DMS114 treated with DMSO at 0.1 percent for 48 hours (cell line): ENCODE data around the gene NPHP4.

Source experiments
- DNase-seq: peaks from one replicate; lab custom pipeline; 2025; ENCODE audit not compliant: unreplicated experiment; lab: John Stamatoyannopoulos, UW

The NPHP4 gene

DNA sequence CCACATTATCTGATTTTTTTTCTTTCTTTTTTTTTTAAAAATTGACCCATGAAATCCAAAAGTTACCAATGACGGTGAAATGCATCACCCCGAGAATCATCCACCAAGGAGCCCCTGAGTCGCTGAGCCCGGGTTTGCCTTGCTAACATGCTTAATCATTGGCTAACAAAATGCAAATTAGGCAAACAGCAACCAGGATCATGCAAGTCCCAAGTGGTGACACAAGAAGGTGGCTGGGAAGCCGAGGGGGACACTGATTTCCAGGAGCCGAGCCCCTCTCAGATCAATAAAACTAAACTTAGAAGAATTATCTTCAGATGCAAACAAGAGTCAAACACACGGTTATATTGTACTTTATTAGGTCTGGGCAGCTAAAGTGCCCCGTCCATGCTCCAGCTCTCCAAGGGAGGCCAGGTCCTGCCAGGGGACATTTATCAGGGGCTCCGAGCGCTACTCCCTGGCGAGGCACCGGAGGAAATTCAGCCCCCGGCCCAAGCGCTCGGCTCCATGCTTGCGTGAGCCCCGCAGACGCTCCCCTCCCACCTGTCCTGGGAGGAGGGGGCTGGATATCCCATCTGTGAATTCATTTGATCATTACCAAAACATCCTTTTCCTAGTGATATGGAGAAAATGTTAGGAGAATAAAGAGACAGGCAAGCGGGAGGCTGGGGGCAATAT, 154.1 kb downstream of the NPHP4 start:
- no peak for DNase-seq

DNA sequence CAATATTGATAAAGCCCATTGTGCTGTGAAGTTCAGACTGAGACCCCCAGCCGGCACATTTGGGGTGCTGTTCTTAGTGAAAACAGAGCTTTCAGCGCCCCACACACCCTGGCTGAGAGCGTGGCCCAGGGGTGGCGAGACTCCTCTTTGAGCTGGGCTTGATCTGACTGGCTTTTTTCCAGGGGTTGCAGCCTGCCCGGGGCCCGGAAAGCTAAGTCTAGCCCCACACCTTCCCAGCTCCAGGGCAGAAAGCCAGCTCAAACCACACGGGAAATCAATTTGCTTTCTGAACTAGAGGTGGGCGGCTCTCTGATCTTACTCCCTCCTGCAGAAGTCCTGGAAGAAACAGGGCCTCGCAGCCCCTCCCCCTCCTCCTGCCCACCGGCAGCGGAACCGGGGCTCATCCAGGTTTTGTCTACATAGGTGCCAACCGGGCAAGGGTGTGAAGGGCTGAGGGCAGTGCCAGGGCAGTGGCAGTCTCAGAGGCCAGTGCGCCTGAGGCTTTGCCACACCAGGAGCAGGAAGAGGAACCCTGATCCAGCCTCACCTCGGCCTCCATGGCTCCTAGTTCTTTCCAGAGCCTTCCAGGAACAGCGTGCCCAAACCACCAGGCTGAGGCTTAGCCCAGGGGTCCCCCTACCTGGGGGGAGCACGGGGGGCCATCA, 155.3 kb downstream of the NPHP4 start:
- DNase-seq = no peak

DNA sequence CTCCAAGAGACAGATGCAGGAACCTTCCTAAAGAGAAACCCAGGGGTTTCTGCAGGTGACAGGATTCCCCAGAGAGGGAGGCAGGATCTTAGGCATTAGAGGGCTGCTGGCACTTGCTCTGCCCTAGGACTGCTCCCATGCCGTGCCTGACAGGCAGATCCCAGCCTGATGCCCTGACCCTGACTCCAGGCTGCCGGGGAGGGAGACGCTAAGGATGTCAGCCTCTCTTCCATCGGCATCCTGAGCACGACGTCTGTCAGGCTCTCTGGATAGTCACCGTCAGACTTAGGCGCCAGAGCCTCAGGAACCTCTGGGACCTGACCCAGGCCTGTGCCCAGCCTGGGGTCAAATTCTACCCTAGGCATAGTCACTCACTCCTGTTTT, 157.1 kb downstream of the NPHP4 start:
- no peak for DNase-seq

DNA sequence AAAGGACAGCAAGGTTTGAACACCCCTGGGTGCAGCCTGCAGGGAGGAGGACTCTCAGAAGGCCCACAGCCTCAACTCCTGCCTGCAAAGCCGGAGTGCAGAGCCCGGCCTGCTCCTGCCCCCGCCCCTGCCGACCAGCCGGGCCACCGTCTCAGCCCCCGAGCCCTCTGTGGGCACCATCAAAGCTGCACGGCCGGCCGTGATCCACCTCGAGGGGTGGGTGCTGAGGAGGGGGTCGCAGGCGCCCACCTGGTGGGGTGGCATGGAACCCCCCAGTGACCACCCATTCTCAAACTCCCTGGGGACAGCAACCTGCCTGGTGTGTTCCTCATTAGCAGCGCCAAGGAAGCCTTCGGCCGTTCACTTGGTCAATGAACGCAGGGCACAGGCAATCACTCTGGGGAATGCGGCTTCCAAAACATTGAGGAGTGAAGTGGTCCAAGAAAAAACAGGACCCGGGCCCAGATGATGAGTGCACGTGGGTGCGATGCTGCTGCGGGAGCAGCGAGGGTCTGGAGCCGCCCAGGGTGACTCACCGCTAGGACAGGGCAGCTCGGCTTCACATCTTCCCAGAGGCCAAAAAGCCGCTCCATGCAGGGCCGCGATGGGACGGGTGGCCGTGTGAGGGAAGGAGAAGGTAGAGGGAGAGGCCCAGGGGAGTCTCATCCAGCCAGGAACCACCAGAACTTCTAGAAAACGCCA, 157.6 kb downstream of the NPHP4 start:
- DNase-seq = no peak

DNA sequence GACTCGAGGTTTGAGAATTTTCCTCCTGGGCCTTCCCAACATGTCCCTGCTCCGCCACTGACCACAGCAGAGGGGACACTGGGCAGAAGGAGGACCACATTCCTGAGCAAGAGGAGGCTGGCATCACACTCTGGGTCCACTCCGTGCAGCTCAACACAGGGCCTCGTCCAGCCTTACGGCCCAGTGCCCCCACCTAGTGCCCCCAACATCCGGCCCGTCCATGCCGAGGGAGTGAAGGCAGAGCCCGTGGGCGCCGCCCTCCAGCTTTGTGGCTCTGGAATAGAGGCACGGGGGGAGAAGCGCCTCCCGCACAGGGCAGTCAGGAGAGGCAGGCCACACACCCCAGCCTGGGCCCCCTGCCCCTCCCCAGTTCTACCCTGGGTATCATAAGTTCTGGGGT, 158.3 kb downstream of the NPHP4 start:
- no peak for DNase-seq

DNA sequence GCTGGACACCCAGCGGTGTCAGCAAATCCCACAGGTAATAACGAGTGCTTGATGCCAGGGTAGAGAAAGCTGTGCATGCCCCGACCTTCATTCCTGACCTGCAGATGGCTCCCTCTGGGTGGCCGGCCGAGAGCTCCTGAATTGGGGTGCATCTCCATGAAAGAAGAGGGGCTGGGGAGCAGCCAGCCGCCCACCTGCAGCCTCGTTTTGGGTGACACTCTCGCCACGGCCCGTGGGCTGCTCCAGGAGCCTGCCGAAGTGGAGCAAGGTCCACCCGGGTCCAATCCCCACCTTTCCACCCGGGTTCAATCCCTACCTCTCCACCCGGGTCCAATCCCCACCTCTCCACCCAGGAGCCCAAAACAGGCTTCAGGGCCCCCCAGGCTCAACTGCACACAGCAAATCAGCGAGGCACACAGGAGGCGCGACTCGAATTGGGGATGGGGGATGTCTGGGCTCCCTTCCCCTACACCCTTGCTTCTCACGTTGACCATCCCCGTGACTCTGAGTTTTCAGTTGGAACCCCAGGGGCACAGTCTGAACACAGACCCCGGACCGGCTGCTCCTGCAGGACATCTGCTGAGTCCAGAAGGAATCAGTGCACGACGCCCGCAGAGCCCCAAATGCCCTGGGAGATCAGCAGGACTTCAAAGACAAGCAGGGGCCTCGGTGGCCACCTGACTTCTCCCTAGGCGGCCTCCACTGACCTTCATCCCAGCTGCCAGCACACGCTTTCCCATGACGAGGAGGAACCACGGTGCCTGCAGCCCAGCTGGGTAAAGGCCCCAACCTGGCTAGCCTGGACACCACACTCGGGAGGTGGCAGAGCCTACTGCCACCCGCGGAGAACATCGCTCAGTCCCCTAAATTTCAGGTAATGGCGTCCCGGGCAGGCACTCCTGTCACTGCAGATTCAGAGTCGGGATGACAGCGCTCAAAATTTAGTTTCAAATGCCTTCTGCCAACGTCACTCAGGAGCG, 159.0 kb downstream of the NPHP4 start:
- no peak for DNase-seq

DNA sequence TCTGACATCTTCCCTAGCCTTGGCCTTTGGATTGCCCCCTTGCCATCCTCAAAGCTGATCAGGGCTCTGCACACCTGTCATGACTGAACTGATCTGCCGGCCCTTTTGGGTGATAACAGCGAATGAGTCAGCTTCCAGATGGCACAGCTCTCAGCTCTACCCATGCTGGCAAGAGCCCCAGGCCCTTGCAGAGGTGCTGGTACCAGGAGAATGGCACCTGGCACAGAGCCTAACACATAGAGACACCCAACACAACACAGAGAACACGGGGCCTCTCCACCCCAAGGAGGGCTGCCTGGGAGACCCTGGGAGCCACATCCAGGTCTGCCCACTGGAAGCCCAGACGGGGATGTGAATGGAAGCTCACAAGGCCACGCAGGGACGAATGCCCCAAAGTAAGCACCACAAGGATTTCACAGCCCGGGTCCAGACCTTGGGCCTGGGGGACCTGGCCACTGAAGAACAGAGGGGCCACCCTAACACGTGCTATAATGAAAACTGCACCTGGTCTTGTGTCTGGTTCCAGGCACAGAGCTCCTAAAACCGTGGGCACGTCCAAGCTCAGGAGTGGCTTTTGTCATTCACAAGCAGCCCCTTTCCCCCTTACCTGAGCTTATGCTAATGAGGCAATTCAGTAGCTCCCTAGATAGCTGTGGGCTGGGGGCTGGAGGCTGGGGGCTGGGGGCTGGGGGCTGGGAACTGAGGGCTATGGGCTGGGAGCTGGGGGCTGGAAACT, 160.5 kb downstream of the NPHP4 start:
- DNase-seq = no peak

DNA sequence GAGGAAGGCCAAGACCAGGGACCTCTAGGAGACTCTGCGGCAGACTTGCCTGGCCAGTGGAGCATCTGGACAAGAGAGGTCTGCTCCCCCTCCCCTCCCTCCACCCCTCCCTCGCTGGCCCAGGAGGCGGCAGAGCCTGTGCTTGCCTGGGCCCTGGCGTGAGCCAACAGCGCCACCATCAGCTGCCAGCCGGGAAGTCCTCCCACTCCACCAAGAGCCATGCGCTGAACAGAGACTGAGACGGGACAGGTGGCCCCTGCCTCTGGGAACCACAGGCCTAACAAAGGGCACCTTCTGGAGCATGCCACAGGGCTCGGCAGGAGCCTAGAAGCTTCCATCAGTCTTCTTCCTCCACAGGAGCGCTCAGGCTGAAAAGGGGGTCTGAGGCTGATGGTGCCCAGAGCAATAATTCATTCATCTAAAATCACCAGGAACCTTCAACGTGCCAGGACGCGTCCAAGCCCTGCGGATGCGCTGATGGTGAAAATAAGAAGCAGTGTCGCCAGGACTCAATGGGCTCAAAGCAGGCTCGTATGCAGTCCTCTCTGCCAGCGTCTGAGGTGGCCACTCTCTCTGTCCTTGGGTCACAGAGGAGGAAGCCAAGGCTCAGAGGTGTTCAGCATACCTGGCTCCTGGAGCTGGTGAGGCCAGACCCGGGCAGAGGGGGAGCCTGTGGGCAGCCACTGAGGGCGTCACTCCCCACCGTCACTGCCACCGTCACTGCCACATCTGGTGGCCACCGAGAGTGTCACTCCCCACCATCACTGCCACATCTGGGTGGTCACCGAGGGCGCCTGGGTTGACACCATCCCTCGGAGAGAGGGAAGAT, 161.2 kb downstream of the NPHP4 start:
- DNase-seq = no peak

DNA sequence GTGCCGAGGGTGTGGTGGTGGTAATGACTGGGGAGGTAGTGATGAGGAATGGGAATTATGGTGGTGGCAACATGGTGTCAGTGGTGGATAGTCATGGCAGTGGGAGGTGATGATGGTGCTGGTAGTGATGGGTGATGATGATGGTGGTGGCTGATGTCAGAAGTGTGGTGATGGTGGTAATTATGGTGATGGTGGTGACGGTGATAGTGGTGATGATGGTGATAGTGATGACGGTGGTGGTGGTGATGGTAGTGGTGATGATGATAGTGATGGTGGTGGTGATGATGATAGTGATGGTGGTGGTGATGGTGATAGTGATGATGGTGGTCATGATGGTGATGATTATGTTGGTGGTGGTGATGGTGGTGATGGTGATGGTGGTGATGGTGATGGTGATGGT, 162.8 kb downstream of the NPHP4 start:
- no peak for DNase-seq

DNA sequence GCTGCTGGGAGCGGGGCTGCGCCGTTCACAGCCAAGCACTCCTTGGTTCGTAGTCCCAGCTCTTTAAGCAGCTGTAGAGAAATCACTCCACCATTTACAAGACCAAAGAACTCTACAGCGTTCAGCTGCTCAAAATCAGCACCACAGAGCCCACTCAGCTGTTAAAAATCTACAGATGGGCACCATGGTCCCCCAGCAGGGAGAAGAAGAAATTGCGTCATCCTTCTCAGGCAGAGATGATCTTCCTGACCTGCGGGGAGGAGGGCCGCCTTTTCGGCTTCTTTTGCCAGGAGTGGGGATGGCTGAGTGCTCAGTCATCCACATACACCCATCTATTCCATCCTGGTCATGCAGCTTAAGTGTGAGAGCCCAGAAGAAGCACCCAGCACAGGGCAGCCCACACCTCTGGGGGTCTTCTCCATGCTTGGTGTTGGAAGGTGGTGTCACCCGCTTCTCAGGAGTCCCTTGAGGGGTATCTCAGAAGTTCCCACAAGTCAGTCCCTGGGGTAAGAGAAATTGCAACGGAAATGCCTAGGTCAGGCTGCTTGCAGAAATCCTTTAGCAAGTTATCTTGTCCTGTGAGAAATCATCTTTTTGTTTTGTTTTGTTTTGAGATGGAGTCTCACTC, 163.8 kb downstream of the NPHP4 start:
- DNase-seq = no peak

DNA sequence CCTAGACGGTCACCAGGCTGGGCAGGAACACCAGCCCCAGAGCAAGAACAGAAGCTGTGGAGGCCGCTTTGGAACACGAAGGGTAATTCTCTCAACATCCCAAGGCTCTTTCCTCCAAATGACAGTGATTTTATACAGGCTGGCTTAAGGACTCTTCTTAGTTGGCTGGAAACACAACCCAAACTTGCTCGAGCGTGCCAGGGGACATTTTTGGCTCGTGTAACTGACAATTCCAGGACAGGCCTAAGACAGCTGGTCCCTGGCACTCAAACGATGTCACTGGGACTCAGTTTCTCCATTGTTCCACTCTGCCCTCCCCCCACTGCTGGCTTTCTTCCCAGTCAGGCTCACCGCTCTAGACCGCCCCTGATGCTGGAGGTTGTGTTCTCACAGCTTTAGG, 164.7 kb downstream of the NPHP4 start:
- DNase-seq = no peak

DNA sequence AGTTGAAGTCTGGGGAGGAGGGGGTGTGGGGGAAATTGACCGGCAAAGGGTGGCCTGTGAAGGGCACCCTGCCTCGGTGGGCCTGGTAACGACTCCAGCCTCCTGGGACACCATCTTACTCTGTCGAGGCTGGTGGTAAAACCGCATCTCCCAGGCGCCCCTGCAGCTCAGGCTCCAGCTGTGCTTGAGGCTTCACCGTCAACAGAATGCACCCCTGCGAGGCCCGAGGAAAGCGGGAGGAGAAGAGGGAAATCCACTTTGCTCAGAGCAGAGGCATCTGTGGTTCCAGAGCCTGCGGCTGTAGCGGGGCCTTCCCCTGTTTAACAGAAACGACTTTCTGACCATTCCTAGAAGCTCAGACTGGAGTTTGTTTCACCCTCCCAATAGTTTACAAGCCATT, 165.6 kb downstream of the NPHP4 start:
- DNase-seq = no peak

DNA sequence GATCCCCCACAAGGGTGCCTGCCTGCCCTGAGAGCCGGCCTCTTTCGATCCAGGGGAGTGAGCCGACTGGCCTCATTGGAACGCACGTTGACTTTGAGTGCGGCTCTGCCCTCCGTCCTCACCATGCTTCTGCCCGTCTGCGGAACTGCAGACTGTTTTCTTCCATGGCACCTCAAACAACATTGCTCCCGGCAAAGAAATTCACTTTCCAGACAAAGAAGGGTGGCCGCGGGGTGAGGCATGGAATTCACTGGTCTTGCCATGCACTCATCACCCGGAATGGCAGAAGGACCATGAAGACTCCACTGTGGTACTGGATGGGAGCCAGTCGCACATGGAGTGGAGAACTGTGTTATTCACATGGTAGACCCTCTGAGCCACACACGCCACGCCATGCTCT, 169.5 kb downstream of the NPHP4 start:
- no peak for DNase-seq

DNA sequence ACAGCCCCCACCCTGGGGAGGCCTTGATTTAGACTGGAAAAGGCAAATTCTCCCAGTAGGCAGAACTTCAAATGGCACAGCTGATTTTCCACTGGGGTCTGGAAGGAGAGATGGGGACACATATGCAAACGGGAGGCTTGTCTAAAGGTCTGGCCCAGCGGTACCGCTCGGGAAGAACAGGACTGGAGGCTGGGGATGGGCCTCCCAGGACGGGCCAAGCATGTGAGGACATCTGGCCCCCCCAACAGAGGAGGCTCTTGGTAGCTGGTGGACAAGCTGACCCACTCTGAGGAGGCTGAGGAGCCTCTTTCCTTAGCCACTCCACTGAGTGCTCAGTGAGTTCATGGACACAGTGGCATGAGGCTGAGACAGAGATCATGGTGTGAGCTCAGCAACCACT, 170.0 kb downstream of the NPHP4 start:
- DNase-seq = no peak

DNA sequence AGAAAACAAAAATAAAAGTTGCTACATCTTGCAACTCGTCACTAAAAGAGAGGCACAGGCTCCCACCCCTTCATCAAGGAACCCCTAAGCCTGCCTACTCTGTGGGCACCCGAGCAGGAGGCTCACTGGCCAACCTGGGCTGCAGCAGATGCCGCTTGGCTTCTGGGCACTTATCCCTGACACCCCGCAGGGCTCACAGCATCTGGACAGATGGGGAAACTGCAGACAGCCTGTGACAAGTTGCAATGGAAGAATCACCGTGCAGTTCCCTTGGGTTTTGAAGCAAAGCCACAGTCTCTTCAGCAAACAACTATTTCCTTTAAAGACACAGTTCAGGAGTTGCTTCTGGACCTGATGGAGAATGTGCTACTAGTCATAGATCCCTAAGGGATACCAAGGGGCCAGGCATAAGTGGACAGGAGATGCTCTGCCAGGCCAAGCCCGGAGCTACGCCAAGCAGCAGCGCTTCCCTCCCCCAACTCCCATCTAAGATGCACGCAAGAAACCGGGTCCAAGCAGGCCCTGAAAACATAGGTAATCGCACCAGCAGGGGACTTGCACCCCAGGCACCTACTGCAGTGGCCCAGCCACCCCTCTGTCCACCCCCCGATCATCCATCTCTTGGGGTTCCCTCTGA, 170.6 kb downstream of the NPHP4 start:
- no peak for DNase-seq

DNA sequence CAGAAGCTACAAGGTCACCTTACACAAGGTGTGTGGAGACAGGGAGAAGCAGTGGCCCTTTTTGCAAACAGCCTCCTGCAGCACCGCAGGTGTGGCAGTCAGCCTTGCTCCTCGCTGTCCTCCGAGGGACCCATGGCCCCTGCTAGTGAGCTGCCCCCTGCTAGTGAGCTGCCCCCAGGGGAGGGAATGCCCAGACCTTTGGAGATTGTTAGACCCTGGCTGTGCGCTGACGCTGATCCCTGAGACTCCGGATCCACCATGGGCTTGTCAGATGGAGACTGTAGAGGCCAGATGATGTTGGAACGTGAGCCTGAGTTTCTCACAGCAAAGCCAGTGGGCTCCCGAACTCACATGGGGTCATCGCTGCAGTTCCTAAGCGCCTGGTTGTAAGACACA, 172.2 kb downstream of the NPHP4 start:
- no peak for DNase-seq

DNA sequence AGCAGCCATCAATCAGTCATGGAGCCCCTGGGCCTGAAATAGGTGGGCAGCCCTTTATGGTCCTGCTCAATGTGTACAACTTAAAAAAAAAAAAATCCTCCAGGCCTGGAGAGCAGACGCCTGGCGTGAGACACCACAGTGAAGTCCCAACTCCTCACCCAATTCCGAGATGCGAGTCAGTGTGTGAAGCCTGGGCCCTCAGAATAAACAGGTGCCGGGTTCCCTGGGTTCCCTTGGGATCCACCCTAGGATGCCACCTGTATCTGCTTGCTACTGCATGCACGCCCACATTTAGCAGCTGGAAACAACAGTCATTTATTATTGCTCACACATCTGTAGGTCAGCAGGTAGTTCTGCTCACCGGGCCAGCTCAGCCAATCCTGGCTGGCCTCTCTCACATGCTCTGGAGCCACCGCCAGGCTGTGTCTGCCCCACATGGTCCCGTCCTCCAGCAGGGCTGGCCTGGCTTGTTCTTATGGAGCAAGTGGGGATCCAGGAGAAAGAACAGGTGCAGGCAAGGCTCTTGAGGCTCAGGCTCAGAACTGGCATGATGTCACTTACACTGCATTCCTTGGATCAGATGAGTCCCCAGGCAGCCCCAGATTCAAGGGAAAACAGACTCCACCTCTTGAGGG, 172.7 kb downstream of the NPHP4 start:
- no peak for DNase-seq

DNA sequence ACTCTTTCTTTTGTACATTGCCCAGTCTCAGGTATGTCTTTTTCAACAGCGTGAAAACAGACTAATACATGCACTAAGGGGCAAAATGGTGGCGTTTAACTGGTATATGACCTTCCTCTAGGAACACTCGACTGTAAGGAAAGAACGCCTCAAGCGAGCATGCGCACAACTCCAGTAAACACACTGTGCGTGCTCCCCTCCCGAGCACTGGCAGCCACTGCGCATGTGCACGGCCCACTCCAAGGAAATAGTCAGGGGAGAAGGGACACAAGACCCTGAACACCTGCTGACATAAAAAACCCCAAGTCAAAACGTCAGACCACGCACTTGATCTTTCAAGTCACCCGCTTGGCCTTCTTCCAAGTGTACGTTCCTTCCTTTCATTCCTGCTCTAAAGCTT, 173.5 kb downstream of the NPHP4 start:
- DNase-seq = no peak
